Panc1 (cell line): Measurements from ENCODE around the gene IGSF5. TPM values are rescaled to one million over a fixed set of nuclear protein-coding genes. Genes with fewer than 3 reads are reported as not detected.
"Not testable (repeated sequence)": the region's sequence is repeated elsewhere in the genome, so short reads cannot be mapped to it uniquely, and the experiment has no call there.

Experiments
- ATAC-seq: fragments of 200-7000 bp; cut with Tn5 transposase; 2 replicates; pipeline ENCODE4 v1.9.1; 2020; ENCODE audit warnings: mild to moderate bottlenecking, moderate library complexity
- BruUV-seq: library from RNA; stranded (reverse); fragments of 400-500 nt; replicated peaks from 2 replicates; lab custom pipeline; 2021; lab: Mats Ljungman, UMichigan
- CTCF ChIA-PET: fragments of 300-600 bp; sonication (Branson Sonifier 250); formaldehyde crosslinking; loops from one replicate; lab custom pipeline; 2022; ENCODE audit warnings: antibody characterized with exemption; lab: Charles Lee
- POLR2A ChIA-PET: fragments of 300-600 bp; sonication (Branson Sonifier 250); formaldehyde crosslinking; loops from one replicate; lab custom pipeline; 2022; ENCODE audit warnings: antibody characterized with exemption; lab: Charles Lee
- DNase-seq: peaks from one replicate; pipeline ENCODE4 v3.0.0-alpha.2; 2010; ENCODE audit warnings: low read depth, low spot score
- H3K27ac ChIP-seq: 2 replicates; pipeline ENCODE4 v1.5.1; 2011; ENCODE audit warnings: mild to moderate bottlenecking, low read length, inconsistent platforms
- H3K27me3 ChIP-seq: fragments of 200-500 bp; sonication (Bioruptor generic); 2 replicates; pipeline ENCODE4 v1.6.0; 2014; ENCODE audit warnings: low read length, inconsistent platforms; ENCODE audit not compliant: control insufficient read depth, insufficient read depth
- H3K36me3 ChIP-seq: fragments of 200-500 bp; sonication (Bioruptor generic); 2 replicates; pipeline ENCODE4 v1.5.1; 2014; ENCODE audit warnings: inconsistent platforms, mild to moderate bottlenecking, low read length, moderate library complexity; ENCODE audit not compliant: control insufficient read depth, insufficient read depth
- H3K4me1 ChIP-seq: 2 replicates; pipeline ENCODE4 v1.5.1; 2011; ENCODE audit warnings: inconsistent platforms, mild to moderate bottlenecking, low read length, moderate library complexity; ENCODE audit not compliant: control insufficient read depth, insufficient read depth
- H3K4me3 ChIP-seq, 2 experiments: 2 replicates each; pipeline ENCODE4 v1.5.1; 2011 to 2012; ENCODE audit warnings: low read depth in 2 of 2, low read length in 2 of 2, mild to moderate bottlenecking in 2 of 2, inconsistent platforms in 1 of 2, moderate library complexity in 1 of 2
- H3K9me3 ChIP-seq: fragments of 200-500 bp; sonication (Bioruptor generic); 2 replicates; pipeline ENCODE4 v1.5.1; 2014; ENCODE audit warnings: low read depth, mild to moderate bottlenecking, inconsistent platforms, low read length, moderate library complexity; ENCODE audit not compliant: control insufficient read depth, insufficient read depth
- POLR2AphosphoS5 ChIP-seq: IDR thresholded peaks from 2 replicates; pipeline ENCODE4 v1.6.1; 2012; ENCODE audit warnings: mild to moderate bottlenecking, low read depth, low read length, moderate library complexity
- SIN3A ChIP-seq: IDR thresholded peaks from 2 replicates; pipeline ENCODE4 v1.6.1; 2012; ENCODE audit warnings: low read depth, mild to moderate bottlenecking, low read length, moderate library complexity, borderline replicate concordance; ENCODE audit not compliant: insufficient read depth
- TCF7L2 ChIP-seq: IDR thresholded peaks from 2 replicates; pipeline ENCODE4 v1.6.1; 2011; ENCODE audit warnings: mild to moderate bottlenecking, low read depth, low read length, inconsistent platforms
- in situ Hi-C: cut with HindIII; loops from 2 replicates; pipeline ENCODE4 v1.10.0; 2016; ENCODE audit warnings: low sequenced_read_pairs, low pct_unique_long_range_greater_than_20kb
- intact Hi-C: fragments of 100-400 bp; cut with micrococcal nuclease; formaldehyde crosslinking; loops from one replicate; pipeline ENCODE4 v1.10.0; 2022; ENCODE audit not compliant: unreplicated experiment
- total RNA-seq: library from RNA; stranded (reverse); gene quantifications from one replicate; pipeline ENCODE4 v1.2.1, GENCODE V29; 2021; ENCODE audit not compliant: unreplicated experiment
- TF ChIP-seq, protein P1 (sequence below): fragments of 450-650 bp; IDR thresholded peaks from 2 replicates; pipeline ENCODE4 v1.5.1; 2017; ENCODE audit warnings: mild to moderate bottlenecking
- TF ChIP-seq, protein P2 (sequence below), 2 experiments: IDR thresholded peaks; 2 replicates each; pipeline ENCODE4 v1.6.1; 2011 to 2012; ENCODE audit warnings: low read depth in 2 of 2, control low read depth in 1 of 2, low read length in 1 of 2, mild to moderate bottlenecking in 1 of 2, moderate library complexity in 1 of 2; ENCODE audit not compliant: insufficient read depth in 1 of 2

Gene IGSF5
- total RNA-seq, 1 experiment from 2014 or later: not detected

DNA sequence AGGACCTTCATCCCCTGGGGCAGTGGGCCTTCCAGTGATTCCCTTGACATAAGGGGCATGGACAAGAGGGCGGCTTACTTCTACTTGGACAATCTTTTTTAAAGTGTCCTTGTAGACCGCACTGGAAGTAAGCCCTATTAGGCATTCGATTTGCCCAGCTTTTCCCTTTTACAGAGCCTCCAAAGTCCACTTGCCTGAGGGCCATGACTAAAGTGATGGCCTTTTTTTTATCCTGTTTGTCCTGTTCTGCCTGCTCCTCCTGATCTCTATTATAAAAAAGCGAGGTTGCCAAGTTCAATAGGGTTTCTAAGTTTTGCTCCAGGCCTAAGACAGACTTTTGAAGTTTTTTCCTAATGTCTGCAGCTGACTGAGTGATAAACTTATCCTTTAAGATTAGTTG is 2.4 kb upstream of the IGSF5 start:
- CTCF ChIA-PET, H3K9me3 ChIP-seq, H3K4me3 ChIP-seq, H3K27me3 ChIP-seq, H3K36me3 ChIP-seq, BruUV-seq, POLR2A ChIA-PET, H3K27ac ChIP-seq, ATAC-seq, DNase-seq, intact Hi-C loops, H3K4me1 ChIP-seq, in situ Hi-C loops: not testable (repeated sequence)

DNA sequence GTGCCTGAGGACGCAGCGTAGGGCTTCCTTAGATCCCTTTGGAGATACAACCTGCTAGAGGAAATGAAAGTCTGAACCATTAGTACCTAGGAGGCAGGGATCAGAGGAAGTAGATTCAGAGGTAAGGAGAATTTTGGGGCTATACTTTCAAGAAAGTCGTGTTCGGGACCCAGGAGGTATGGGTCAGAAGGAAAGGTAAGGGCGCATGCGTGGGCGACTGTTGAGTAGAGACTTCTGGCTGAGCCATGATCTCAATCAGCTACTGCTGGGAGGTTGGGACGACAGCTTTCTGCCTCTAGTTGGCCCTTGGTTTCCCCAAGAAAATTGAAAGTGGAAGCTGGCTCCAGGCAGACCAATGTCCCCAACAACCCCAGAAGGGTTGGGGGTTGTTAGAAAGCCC is 349 bp downstream of the IGSF5 start:
- in situ Hi-C loops, ATAC-seq, intact Hi-C loops: not testable (repeated sequence)

DNA sequence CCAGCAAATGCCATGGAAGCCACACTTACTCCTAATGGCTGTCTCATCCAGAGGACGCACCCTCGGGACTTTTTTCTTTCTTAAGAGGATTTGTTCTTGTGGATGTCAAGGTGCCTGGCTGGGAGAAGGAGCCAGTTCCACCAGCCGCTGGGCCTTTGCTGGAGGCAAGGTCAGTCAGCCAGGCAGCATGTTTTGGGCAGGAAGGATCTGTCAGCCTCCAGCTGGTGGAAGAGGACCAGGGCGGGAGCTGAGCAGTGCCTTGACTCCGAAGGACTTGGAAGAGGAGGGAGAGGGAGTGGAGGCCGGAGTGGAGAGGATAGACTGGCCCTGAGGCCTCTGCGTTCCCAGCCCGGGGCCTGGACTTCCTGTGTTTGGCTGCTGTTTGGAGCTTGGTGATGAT is 5.7 kb downstream of the IGSF5 start:
- no peak overlapping the region for H3K4me3 ChIP-seq
- no peak for DNase-seq
- H3K27me3 ChIP-seq: no peaks in the 10 kb centered on the region
- no TSS peak for BruUV-seq
- intact Hi-C loops: no loop called here
- no peak for ATAC-seq
- H3K9me3 ChIP-seq: no peaks in the 10 kb centered on the region
- TF ChIP-seq TCF7L2: no peak
- TF ChIP-seq, protein P1, sequence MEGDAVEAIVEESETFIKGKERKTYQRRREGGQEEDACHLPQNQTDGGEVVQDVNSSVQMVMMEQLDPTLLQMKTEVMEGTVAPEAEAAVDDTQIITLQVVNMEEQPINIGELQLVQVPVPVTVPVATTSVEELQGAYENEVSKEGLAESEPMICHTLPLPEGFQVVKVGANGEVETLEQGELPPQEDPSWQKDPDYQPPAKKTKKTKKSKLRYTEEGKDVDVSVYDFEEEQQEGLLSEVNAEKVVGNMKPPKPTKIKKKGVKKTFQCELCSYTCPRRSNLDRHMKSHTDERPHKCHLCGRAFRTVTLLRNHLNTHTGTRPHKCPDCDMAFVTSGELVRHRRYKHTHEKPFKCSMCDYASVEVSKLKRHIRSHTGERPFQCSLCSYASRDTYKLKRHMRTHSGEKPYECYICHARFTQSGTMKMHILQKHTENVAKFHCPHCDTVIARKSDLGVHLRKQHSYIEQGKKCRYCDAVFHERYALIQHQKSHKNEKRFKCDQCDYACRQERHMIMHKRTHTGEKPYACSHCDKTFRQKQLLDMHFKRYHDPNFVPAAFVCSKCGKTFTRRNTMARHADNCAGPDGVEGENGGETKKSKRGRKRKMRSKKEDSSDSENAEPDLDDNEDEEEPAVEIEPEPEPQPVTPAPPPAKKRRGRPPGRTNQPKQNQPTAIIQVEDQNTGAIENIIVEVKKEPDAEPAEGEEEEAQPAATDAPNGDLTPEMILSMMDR: no peak
- no peak for TF ChIP-seq SIN3A
- TF ChIP-seq POLR2AphosphoS5: no peak
- TF ChIP-seq, protein P2, sequence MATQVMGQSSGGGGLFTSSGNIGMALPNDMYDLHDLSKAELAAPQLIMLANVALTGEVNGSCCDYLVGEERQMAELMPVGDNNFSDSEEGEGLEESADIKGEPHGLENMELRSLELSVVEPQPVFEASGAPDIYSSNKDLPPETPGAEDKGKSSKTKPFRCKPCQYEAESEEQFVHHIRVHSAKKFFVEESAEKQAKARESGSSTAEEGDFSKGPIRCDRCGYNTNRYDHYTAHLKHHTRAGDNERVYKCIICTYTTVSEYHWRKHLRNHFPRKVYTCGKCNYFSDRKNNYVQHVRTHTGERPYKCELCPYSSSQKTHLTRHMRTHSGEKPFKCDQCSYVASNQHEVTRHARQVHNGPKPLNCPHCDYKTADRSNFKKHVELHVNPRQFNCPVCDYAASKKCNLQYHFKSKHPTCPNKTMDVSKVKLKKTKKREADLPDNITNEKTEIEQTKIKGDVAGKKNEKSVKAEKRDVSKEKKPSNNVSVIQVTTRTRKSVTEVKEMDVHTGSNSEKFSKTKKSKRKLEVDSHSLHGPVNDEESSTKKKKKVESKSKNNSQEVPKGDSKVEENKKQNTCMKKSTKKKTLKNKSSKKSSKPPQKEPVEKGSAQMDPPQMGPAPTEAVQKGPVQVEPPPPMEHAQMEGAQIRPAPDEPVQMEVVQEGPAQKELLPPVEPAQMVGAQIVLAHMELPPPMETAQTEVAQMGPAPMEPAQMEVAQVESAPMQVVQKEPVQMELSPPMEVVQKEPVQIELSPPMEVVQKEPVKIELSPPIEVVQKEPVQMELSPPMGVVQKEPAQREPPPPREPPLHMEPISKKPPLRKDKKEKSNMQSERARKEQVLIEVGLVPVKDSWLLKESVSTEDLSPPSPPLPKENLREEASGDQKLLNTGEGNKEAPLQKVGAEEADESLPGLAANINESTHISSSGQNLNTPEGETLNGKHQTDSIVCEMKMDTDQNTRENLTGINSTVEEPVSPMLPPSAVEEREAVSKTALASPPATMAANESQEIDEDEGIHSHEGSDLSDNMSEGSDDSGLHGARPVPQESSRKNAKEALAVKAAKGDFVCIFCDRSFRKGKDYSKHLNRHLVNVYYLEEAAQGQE (IDR thresholded peaks at IDR 0.05; ENCODE audit: insufficient read depth in 1 of 2, low read depth in 2 of 2, low read length in 1 of 2): no peak
- no peaks in the 10 kb centered on the region for H3K4me1 ChIP-seq
- no peak overlapping the region for H3K27ac ChIP-seq
- H3K36me3 ChIP-seq: no peaks in the 10 kb centered on the region
- in situ Hi-C loops: no loop called here
- ChIA-PET POLR2A (no interaction called here), CTCF (no interaction called here)

More for the DNA sequence above, 349 bp downstream of the IGSF5 start:
- H3K27ac ChIP-seq, H3K36me3 ChIP-seq, BruUV-seq, H3K9me3 ChIP-seq, H3K4me3 ChIP-seq, POLR2A ChIA-PET, H3K27me3 ChIP-seq, CTCF ChIA-PET, H3K4me1 ChIP-seq, DNase-seq: not testable (repeated sequence)
